A549 (cell line): Measurements from ENCODE around the gene TLDC2. TPM values are rescaled to one million over a fixed set of nuclear protein-coding genes. Genes with fewer than 3 reads are reported as not detected.

Experiments used
- ATAC-seq, 2 experiments: fragments of 200-7000 bp in 1 of 2; fragments of >200 bp in 1 of 2; cut with Nextera tagmentation in 1 of 2; cut with Tn5 transposase in 1 of 2; 3 replicates each; pipeline versions ENCODE4 v1.8.0 to v1.9.1; 2018 to 2020; ENCODE audit warnings: mild to moderate bottlenecking in 1 of 2, moderate library complexity in 1 of 2
- CTCF ChIA-PET: fragments of 300-600 bp; sonication (Branson Sonifier 250); formaldehyde crosslinking; extraction: SDS; loops from one replicate; lab custom pipeline; 2021; ENCODE audit warnings: antibody characterized with exemption, inconsistent platforms; lab: Yijun Ruan, JAX
- POLR2A ChIA-PET: fragments of 350-600 bp; formaldehyde crosslinking; extraction: SDS; loops from one replicate; lab custom pipeline; 2021; ENCODE audit warnings: antibody characterized with exemption, inconsistent platforms; lab: Yijun Ruan, JAX
- DNase-seq, 2 experiments: peaks; one replicate each; pipeline versions ENCODE4 v3.0.0 to v3.0.0-alpha.2; 2011 to 2016; ENCODE audit warnings: low read depth in 1 of 2, low spot score in 1 of 2
- FAIRE-seq: peaks from 2 replicates; lab custom pipeline; 2011; peaks lifted over from hg19 to GRCh38; lab: Jason Lieb, UNC
- H3K27ac ChIP-seq, 2 experiments: fragments of >200 bp; sonication (Bioruptor Twin); formaldehyde crosslinking; 3 replicates each; pipeline ENCODE4 v1.5.1; 2016 to 2017
- H3K4me1 ChIP-seq: fragments of >200 bp; sonication (Bioruptor Twin); formaldehyde crosslinking; 3 replicates; pipeline ENCODE4 v1.6.1; 2016
- H3K4me2 ChIP-seq: fragments of >200 bp; sonication (Bioruptor Twin); formaldehyde crosslinking; 3 replicates; pipeline ENCODE4 v1.6.1; 2016
- H3K4me3 ChIP-seq: fragments of >200 bp; sonication (Bioruptor Twin); formaldehyde crosslinking; 3 replicates; pipeline ENCODE4 v1.5.1; 2016
- H3K9me3 ChIP-seq: fragments of >200 bp; sonication (Bioruptor Twin); formaldehyde crosslinking; 3 replicates; pipeline ENCODE4 v1.6.1; 2016
- CBX2 ChIP-seq: fragments of 200-600 bp; sonication (generic); IDR thresholded peaks from 2 replicates; pipeline ENCODE4 v1.6.1; 2016; ENCODE audit warnings: low read depth, mild to moderate bottlenecking, borderline replicate concordance
- CHD2 ChIP-seq: fragments of 150-350 bp; IDR thresholded peaks from 2 replicates; pipeline ENCODE4 v1.6.1; 2014; ENCODE audit warnings: low read length; ENCODE audit not compliant: partially characterized antibody
- CHD4 ChIP-seq: fragments of 200-600 bp; sonication (generic); IDR thresholded peaks from 2 replicates; pipeline ENCODE4 v1.6.1; 2016; ENCODE audit warnings: antibody characterized with exemption, mild to moderate bottlenecking, borderline replicate concordance
- ESRRA ChIP-seq: fragments of 150-350 bp; IDR thresholded peaks from 2 replicates; pipeline ENCODE4 v1.6.1; 2014; ENCODE audit warnings: mild to moderate bottlenecking, low read length, borderline replicate concordance
- FOSL2 ChIP-seq, 2 experiments: fragments of 450-650 bp in 1 of 2; fragments of >200 bp in 1 of 2; sonication (Bioruptor Twin) in 1 of 2; formaldehyde crosslinking; IDR thresholded peaks; 2 replicates each; pipeline versions ENCODE4 v1.5.0 to v1.6.1; 2016 to 2020; ENCODE audit warnings: mild to moderate bottlenecking in 1 of 2, moderate library complexity in 1 of 2
- HDAC2 ChIP-seq: fragments of 200-600 bp; sonication (generic); IDR thresholded peaks from 2 replicates; pipeline ENCODE4 v1.6.1; 2016
- HOXB13 ChIP-seq: fragments of 250-450 bp; sonication (Bioruptor Pico); IDR thresholded peaks from 2 replicates; pipeline ENCODE4 v1.5.0; 2020; ENCODE audit warnings: low read depth, mild to moderate bottlenecking, moderate library complexity
- JUN ChIP-seq, 2 experiments: fragments of >200 bp; sonication (Bioruptor Twin); formaldehyde crosslinking; IDR thresholded peaks; 2 replicates in 1 of 2; 3 replicates in 1 of 2; pipeline ENCODE4 v1.6.1; 2016 to 2017
- JUNB ChIP-seq: fragments of >200 bp; sonication (Bioruptor Twin); formaldehyde crosslinking; IDR thresholded peaks from 2 replicates; pipeline ENCODE4 v1.6.1; 2016
- MAFK ChIP-seq: fragments of 450-650 bp; IDR thresholded peaks from 2 replicates; pipeline ENCODE4 v1.6.1; 2014; ENCODE audit not compliant: partially characterized antibody
- MAZ ChIP-seq: fragments of 150-350 bp; IDR thresholded peaks from 2 replicates; pipeline ENCODE4 v1.6.1; 2014; ENCODE audit warnings: antibody characterized with exemption, low read depth, low read length, borderline replicate concordance
- POLR2A ChIP-seq: IDR thresholded peaks from 2 replicates; pipeline ENCODE4 v1.6.1; 2012; ENCODE audit warnings: mild to moderate bottlenecking, low read length
- POLR2AphosphoS2 ChIP-seq: conservative IDR thresholded peaks from 2 replicates; pipeline ENCODE4 v1.6.1; 2012; ENCODE audit warnings: low read length, improper control_type of control experiment, inconsistent platforms
- RAD21 ChIP-seq, 2 experiments: fragments of >200 bp in 1 of 2; sonication (Bioruptor Twin) in 1 of 2; formaldehyde crosslinking in 1 of 2; IDR thresholded peaks in 1 of 2; conservative IDR thresholded peaks in 1 of 2; 2 replicates in 1 of 2; 3 replicates in 1 of 2; pipeline ENCODE4 v1.6.1; 2012 to 2018; ENCODE audit warnings: inconsistent platforms in 1 of 2
- RARB ChIP-seq: fragments of 250-450 bp; sonication (Bioruptor Pico); IDR thresholded peaks from 2 replicates; pipeline ENCODE4 v1.8.0; 2021; ENCODE audit warnings: mild to moderate bottlenecking, moderate library complexity
- SREBF2 ChIP-seq: fragments of 450-650 bp; IDR thresholded peaks from 2 replicates; pipeline ENCODE4 v1.6.1; 2014; ENCODE audit warnings: mild to moderate bottlenecking, moderate library complexity
- TFCP2L1 ChIP-seq: fragments of 250-450 bp; sonication (Bioruptor Pico); IDR thresholded peaks from 2 replicates; pipeline ENCODE4 v1.5.0; 2021; ENCODE audit warnings: mild to moderate bottlenecking
- ZFP36 ChIP-seq: fragments of 450-650 bp; IDR thresholded peaks from 2 replicates; pipeline ENCODE4 v1.6.1; 2014; ENCODE audit warnings: borderline replicate concordance; ENCODE audit not compliant: partially characterized antibody
- ZNF302 ChIP-seq: fragments of 250-450 bp; sonication (Bioruptor Pico); IDR thresholded peaks from 2 replicates; pipeline ENCODE4 v1.9.0; 2021; ENCODE audit warnings: inconsistent platforms, mild to moderate bottlenecking, moderate library complexity
- whole genome bisulfite sequencing: methylation state at CpG from one replicate; pipeline ENCODE4 v1.1.6; 2017; ENCODE audit errors: missing lambda C conversion rate; 5-methylcytosine and 5-hydroxymethylcytosine counted together
- polyA plus RNA-seq, 4 experiments: library from polyadenylated mRNA; depleted of rRNA in 3 of 4; stranded (reverse); fragments of >200 nt; fragmentation: RNase III in 1 of 4; extraction: RNeasy Plus Mini Kit Qiagen cat#74134 plus additional on column Dnase treatment in 1 of 4; gene quantifications; 2 replicates in 3 of 4; 3 replicates in 1 of 4; pipeline ENCODE4 v1.2.3, GENCODE V29; 2011 to 2017
- TF ChIP-seq, protein P1 (sequence below): fragments of >200 bp; sonication (Bioruptor Twin); formaldehyde crosslinking; IDR thresholded peaks from 3 replicates; pipeline ENCODE4 v1.5.1; 2016
- TF ChIP-seq, protein P2 (sequence below): fragments of 200-600 bp; sonication (generic); IDR thresholded peaks from 2 replicates; pipeline ENCODE4 v1.6.1; 2016; ENCODE audit warnings: antibody characterized with exemption, mild to moderate bottlenecking, moderate library complexity
- TF ChIP-seq, protein P3 (sequence below): fragments of >200 bp; sonication (Bioruptor Twin); formaldehyde crosslinking; IDR thresholded peaks from 3 replicates; pipeline ENCODE4 v1.6.1; 2016

TLDC2 gene
- polyA plus RNA-seq, 2 of the 4 experiments (the other 2 are of a cell fraction), result 0.17 TPM; not detected in 1

DNA sequence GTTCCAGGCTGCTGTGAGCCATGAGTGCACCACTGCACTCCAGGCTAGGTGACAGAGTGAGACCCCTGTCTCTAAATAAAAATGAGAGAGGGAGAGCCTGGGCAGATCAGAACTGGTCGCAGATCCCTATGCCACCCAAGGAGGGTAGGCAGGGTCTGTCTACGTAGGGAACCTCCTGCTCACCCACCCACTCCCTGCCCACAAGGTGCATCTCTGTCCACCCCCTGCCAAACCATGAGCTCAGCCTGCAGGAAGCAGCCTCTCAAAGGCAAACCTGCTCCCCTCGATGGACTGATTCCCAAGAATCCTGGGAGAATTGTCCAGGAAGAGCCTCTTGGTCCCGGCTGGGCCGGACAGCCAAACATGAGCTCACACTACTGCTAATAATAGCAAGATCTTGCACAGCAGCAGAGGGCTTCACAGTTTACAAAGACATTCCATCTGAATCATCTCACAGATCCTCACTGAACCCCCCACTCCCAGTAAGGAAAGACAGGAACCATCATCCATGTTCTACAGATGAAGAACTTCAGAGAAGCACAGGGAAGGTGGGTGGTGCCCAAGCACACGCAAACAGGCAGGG, 27.8 kb upstream of the TLDC2 start:
- DNase-seq (peak in 1 of 2 experiments; percentile 66), FAIRE-seq (no peak), ATAC-seq (peak; percentile 77 to 88)
- 46% methylated on average over 5 of the region's 6 CpGs for WGBS
- Histone ChIP-seq H3K4me1 (peaks cover 28% of the 10 kb centered on the region), H3K4me2 (peak overlapping the region; percentile 80), H3K27ac (peak overlapping the region; percentile 51 to 71), H3K4me3 (no peak overlapping the region), H3K9me3 (peaks cover 6% of the 10 kb centered on the region; the same call in 1 of the 3 replicates)
- ChIA-PET POLR2A (interaction anchor here (1.8 kb wide), 1 partner anchor 16 kb away, joined by 9 read pairs; a partner anchor contains a TSS), CTCF (interaction anchor here (0.7 to 3.5 kb wide), 5 partner anchors 11 to 40 kb away, joined by 3 to 16 read pairs (median 6); a partner anchor contains a TSS)
- TF ChIP-seq FOSL2 (IDR thresholded peaks at IDR 0.05) (no peak), FOSL2 (CRISPR knock-in tag; IDR thresholded peaks at IDR 0.05) (0 out of 2 replicates have a peak, but pooled peaks have one; percentile 11), JUN (IDR thresholded peaks at IDR 0.05) (no peak)

DNA sequence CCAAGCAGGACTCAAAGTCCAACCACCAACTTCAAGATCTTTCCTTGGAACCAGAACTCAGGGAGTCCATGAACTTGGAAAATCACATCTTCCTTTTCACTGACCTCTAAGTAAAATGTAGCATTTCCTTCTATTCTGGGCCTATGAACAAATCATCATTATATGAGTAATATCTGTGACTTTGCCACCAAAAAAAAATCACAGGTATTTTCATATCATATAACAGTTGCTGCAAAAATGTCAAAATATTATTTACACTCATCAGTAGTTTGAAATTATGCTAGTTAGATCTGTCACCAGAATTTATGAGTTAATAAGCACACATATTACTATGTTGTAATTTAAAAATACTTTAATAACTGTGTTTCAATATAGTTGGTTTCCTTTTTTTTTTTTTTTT, 27.3 kb upstream of the TLDC2 start:
- ChIA-PET POLR2A (interaction anchor here (1.8 kb wide), 1 partner anchor 15 kb away, joined by 9 read pairs; a partner anchor contains a TSS), CTCF (interaction anchor here (1.4 to 3.5 kb wide), 6 partner anchors 9 to 74 kb away, joined by 4 to 16 read pairs (median 6); a partner anchor contains a TSS)
- H3K9me3 ChIP-seq, result peaks cover 6% of the 10 kb centered on the region; the same call in 1 of the 3 replicates
- no peak for ATAC-seq
- no peak for DNase-seq
- no peak for TF ChIP-seq CBX2
- TF ChIP-seq ZNF302, result no peak
- TF ChIP-seq, protein P1, sequence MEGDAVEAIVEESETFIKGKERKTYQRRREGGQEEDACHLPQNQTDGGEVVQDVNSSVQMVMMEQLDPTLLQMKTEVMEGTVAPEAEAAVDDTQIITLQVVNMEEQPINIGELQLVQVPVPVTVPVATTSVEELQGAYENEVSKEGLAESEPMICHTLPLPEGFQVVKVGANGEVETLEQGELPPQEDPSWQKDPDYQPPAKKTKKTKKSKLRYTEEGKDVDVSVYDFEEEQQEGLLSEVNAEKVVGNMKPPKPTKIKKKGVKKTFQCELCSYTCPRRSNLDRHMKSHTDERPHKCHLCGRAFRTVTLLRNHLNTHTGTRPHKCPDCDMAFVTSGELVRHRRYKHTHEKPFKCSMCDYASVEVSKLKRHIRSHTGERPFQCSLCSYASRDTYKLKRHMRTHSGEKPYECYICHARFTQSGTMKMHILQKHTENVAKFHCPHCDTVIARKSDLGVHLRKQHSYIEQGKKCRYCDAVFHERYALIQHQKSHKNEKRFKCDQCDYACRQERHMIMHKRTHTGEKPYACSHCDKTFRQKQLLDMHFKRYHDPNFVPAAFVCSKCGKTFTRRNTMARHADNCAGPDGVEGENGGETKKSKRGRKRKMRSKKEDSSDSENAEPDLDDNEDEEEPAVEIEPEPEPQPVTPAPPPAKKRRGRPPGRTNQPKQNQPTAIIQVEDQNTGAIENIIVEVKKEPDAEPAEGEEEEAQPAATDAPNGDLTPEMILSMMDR, result no peak
- no peak for TF ChIP-seq ZFP36
- TF ChIP-seq HOXB13, result no peak
- no peak for TF ChIP-seq TFCP2L1 (CRISPR knock-in tag)
- no peak for TF ChIP-seq POLR2A
- no peak for TF ChIP-seq JUNB
- TF ChIP-seq HDAC2, result no peak
- no peak for TF ChIP-seq POLR2AphosphoS2
- no peak for TF ChIP-seq MAZ
- TF ChIP-seq RARB (CRISPR knock-in tag), result no peak
- TF ChIP-seq ESRRA, result no peak
- TF ChIP-seq CHD4, result no peak
- no peak for TF ChIP-seq RAD21 (conservative IDR thresholded peaks at IDR 0.05 in 1 of 2, IDR thresholded peaks at IDR 0.05 in 1 of 2)
- TF ChIP-seq, protein P2, sequence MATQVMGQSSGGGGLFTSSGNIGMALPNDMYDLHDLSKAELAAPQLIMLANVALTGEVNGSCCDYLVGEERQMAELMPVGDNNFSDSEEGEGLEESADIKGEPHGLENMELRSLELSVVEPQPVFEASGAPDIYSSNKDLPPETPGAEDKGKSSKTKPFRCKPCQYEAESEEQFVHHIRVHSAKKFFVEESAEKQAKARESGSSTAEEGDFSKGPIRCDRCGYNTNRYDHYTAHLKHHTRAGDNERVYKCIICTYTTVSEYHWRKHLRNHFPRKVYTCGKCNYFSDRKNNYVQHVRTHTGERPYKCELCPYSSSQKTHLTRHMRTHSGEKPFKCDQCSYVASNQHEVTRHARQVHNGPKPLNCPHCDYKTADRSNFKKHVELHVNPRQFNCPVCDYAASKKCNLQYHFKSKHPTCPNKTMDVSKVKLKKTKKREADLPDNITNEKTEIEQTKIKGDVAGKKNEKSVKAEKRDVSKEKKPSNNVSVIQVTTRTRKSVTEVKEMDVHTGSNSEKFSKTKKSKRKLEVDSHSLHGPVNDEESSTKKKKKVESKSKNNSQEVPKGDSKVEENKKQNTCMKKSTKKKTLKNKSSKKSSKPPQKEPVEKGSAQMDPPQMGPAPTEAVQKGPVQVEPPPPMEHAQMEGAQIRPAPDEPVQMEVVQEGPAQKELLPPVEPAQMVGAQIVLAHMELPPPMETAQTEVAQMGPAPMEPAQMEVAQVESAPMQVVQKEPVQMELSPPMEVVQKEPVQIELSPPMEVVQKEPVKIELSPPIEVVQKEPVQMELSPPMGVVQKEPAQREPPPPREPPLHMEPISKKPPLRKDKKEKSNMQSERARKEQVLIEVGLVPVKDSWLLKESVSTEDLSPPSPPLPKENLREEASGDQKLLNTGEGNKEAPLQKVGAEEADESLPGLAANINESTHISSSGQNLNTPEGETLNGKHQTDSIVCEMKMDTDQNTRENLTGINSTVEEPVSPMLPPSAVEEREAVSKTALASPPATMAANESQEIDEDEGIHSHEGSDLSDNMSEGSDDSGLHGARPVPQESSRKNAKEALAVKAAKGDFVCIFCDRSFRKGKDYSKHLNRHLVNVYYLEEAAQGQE, result no peak
- TF ChIP-seq, protein P3, sequence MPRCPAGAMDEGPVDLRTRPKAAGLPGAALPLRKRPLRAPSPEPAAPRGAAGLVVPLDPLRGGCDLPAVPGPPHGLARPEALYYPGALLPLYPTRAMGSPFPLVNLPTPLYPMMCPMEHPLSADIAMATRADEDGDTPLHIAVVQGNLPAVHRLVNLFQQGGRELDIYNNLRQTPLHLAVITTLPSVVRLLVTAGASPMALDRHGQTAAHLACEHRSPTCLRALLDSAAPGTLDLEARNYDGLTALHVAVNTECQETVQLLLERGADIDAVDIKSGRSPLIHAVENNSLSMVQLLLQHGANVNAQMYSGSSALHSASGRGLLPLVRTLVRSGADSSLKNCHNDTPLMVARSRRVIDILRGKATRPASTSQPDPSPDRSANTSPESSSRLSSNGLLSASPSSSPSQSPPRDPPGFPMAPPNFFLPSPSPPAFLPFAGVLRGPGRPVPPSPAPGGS, result no peak
- no peak for TF ChIP-seq SREBF2
- TF ChIP-seq MAFK, result no peak
- no peak for TF ChIP-seq CHD2
- TF ChIP-seq, all 56 proteins: peak for 0
- FAIRE-seq, result no peak
- no peak overlapping the region for H3K4me3 ChIP-seq
- H3K4me1 ChIP-seq, result peaks cover 24% of the 10 kb centered on the region
- H3K4me2 ChIP-seq, result peak overlapping the region; percentile 80
- H3K27ac ChIP-seq, result peak overlapping the region; percentile 51 to 71
